ENCODE measurements around the gene TMPRSS2. TPM values are rescaled to one million over a fixed set of nuclear protein-coding genes. Genes with fewer than 3 reads are reported as not detected.

Gene TMPRSS2
- total and polyA plus RNA-seq, 2 donors (not counting 3 experiments of a cell fraction or from before 2014, with no cell fraction given) = not detected

DNA sequence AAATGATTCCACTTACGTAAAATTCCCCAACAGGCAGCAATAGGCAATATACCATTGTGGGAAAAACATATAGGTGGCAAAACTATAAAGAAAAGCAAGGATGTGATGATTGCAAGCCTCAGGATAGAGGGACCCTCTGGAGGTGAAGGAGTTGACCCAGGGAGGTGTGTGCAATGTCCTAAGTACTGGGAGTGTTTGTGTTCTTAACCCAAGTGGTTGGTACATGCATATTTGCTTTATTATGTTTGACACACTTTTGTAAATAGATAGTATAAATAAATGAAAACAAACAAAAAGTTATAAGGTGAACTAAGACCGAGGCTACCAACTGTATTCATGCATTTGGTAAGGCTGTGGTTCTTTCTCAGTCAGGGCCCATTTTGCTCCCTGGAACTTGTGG is 74.4 kb downstream of the TMPRSS2 start:
- CTCF ChIA-PET = no interaction called here
- no peaks in the 10 kb centered on the region for H3K79me2 ChIP-seq (ENCODE audit: control insufficient read depth, insufficient read depth, low read length)
- no peak overlapping the region for H3K9ac ChIP-seq (replicated peaks; ENCODE audit: extremely low read depth, insufficient read depth, low read length)

More for the DNA sequence above, 74.4 kb downstream of the TMPRSS2 start:
- FAIRE-seq (no peak), DNase-seq (ENCODE audit: low read depth, low spot score) (no peak)
- intact Hi-C loops (cut with micrococcal nuclease) (no loop called here), dilution Hi-C loops (cut with MboI; ENCODE audit: extremely low pct_ligation_motif_present, low sequenced_read_pairs) (no loop called here)
- no peak overlapping the region for H3K4me3 ChIP-seq (replicated peaks in 1 of 3; ENCODE audit: insufficient read depth in 1 of 3, low read depth in 1 of 3, low read length in 3 of 3)
- no peaks in the 10 kb centered on the region for H3K27me3 ChIP-seq (ENCODE audit: control insufficient read depth in 2 of 2, insufficient read depth in 2 of 2, low read length in 2 of 2)
- H3K9me3 ChIP-seq (replicated peaks; ENCODE audit: control insufficient read depth, insufficient read depth, low read length) = no peaks in the 10 kb centered on the region
- no peak overlapping the region for H3K4me2 ChIP-seq (ENCODE audit: insufficient read depth, low read length)
- H4K20me1 ChIP-seq (replicated peaks; ENCODE audit: control insufficient read depth, extremely low read depth, insufficient read depth, low read length) = no peaks in the 10 kb centered on the region
- no peaks in the 10 kb centered on the region for H3K9me1 ChIP-seq (replicated peaks; ENCODE audit: control insufficient read depth, extremely low read depth, insufficient read depth, low read length)
- POLR2A ChIA-PET = no interaction called here
- H3K27ac ChIP-seq (ENCODE audit: insufficient read depth, low read depth, low read length) = no peak overlapping the region
- no peaks in the 10 kb centered on the region for H3K36me3 ChIP-seq (ENCODE audit: control insufficient read depth in 2 of 2, extremely low read depth in 1 of 2, insufficient read depth in 2 of 2, low read length in 2 of 2)
- no peaks in the 10 kb centered on the region for H3K4me1 ChIP-seq (ENCODE audit: control insufficient read depth, extremely low read depth, insufficient read depth, low read length)
- H2AFZ ChIP-seq (ENCODE audit: low read depth, low read length) = no peak overlapping the region
- no peak for TF ChIP-seq POLR2AphosphoS5 (IDR thresholded peaks at IDR 0.05; ENCODE audit: insufficient read depth, low read depth, low read length)
- no peak for TF ChIP-seq GATA2 (IDR thresholded peaks at IDR 0.05; ENCODE audit: insufficient read depth, insufficient read length, low read depth, low read length)
- TF ChIP-seq FOS (IDR thresholded peaks at IDR 0.05; ENCODE audit: borderline replicate concordance, insufficient read depth, low read length) = no peak
- no peak for TF ChIP-seq MYC (IDR thresholded peaks at IDR 0.05; ENCODE audit: low read depth, low read length)
- TF ChIP-seq, protein P1, sequence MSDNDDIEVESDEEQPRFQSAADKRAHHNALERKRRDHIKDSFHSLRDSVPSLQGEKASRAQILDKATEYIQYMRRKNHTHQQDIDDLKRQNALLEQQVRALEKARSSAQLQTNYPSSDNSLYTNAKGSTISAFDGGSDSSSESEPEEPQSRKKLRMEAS (IDR thresholded peaks at IDR 0.05; ENCODE audit: insufficient read depth, insufficient read length) = no peak
- TF ChIP-seq, protein P2, sequence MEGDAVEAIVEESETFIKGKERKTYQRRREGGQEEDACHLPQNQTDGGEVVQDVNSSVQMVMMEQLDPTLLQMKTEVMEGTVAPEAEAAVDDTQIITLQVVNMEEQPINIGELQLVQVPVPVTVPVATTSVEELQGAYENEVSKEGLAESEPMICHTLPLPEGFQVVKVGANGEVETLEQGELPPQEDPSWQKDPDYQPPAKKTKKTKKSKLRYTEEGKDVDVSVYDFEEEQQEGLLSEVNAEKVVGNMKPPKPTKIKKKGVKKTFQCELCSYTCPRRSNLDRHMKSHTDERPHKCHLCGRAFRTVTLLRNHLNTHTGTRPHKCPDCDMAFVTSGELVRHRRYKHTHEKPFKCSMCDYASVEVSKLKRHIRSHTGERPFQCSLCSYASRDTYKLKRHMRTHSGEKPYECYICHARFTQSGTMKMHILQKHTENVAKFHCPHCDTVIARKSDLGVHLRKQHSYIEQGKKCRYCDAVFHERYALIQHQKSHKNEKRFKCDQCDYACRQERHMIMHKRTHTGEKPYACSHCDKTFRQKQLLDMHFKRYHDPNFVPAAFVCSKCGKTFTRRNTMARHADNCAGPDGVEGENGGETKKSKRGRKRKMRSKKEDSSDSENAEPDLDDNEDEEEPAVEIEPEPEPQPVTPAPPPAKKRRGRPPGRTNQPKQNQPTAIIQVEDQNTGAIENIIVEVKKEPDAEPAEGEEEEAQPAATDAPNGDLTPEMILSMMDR (IDR thresholded peaks at IDR 0.05; ENCODE audit: extremely low read depth in 1 of 2, insufficient read depth in 1 of 2, low read depth in 1 of 2, low read length in 2 of 2) = no peak
- TF ChIP-seq POLR2A (IDR thresholded peaks at IDR 0.05; ENCODE audit: low read depth, low read length) = no peak
- TF ChIP-seq JUN (IDR thresholded peaks at IDR 0.05; ENCODE audit: borderline replicate concordance, insufficient read depth, insufficient read length, low read depth) = no peak
- TF ChIP-seq EZH2 (IDR thresholded peaks at IDR 0.05; ENCODE audit: borderline replicate concordance, low read depth, low read length, severe bottlenecking) = no peak
- BruUV-seq (replicated peaks) = no TSS peak

Measured in endothelial cell of umbilical vein (primary cell).